ENCODE data around the gene TBX2.
"Not testable (repeated sequence)": the region's sequence is repeated elsewhere in the genome, so short reads cannot be mapped to it uniquely, and the experiment has no call there.

The TBX2 gene

GRCh38 chr17:61427567-61427966 is 27.9 kb downstream of the TBX2 start:
- DNase-seq (ENCODE audit: low read depth) = no peak
- no peak for TF ChIP-seq CTCF (conservative IDR thresholded peaks at IDR 0.05; ENCODE audit: control insufficient read depth, insufficient read depth, low read depth, low read length)
- no peak overlapping the region for H3K4me3 ChIP-seq (ENCODE audit: control insufficient read depth, low read depth, low read length)

- no peak overlapping the region for H3K4me3 ChIP-seq (ENCODE audit: control insufficient read depth, low read depth, low read length)
- DNase-seq (ENCODE audit: low read depth) = no peak
- TF ChIP-seq CTCF (conservative IDR thresholded peaks at IDR 0.05; ENCODE audit: control insufficient read depth, insufficient read depth, low read depth, low read length) = no peak
Observed at GRCh38 chr17:61429274-61429673, 29.6 kb downstream of the TBX2 start.

- DNase-seq (ENCODE audit: low read depth); H3K4me3 ChIP-seq (ENCODE audit: control insufficient read depth, low read depth, low read length): not testable (repeated sequence)
Observed at GRCh38 chr17:61429831-61430230, 30.2 kb downstream of the TBX2 start.

- DNase-seq (ENCODE audit: low read depth) = peak; percentile 42
- TF ChIP-seq CTCF (conservative IDR thresholded peaks at IDR 0.05; ENCODE audit: control insufficient read depth, insufficient read depth, low read depth, low read length) = no peak
Observed at GRCh38 chr17:61431594-61432311, 32.1 kb downstream of the TBX2 start.

GRCh38 chr17:61436273-61436672 is 36.6 kb downstream of the TBX2 start:
- no peak for TF ChIP-seq CTCF (conservative IDR thresholded peaks at IDR 0.05; ENCODE audit: control insufficient read depth, insufficient read depth, low read depth, low read length)
- H3K4me3 ChIP-seq (ENCODE audit: control insufficient read depth, low read depth, low read length) = no peak overlapping the region
- DNase-seq (ENCODE audit: low read depth) = no peak

More at GRCh38 chr17:61431594-61432311, 32.1 kb downstream of the TBX2 start:
- no peak overlapping the region for H3K4me3 ChIP-seq (ENCODE audit: control insufficient read depth, low read depth, low read length)

- no peak overlapping the region for H3K4me3 ChIP-seq (ENCODE audit: control insufficient read depth, low read depth, low read length)
Observed at GRCh38 chr17:61436995-61437704, 37.5 kb downstream of the TBX2 start.

More at GRCh38 chr17:61436995-61437704, 37.5 kb downstream of the TBX2 start:
- no peak for DNase-seq (ENCODE audit: low read depth)
- no peak for TF ChIP-seq CTCF (conservative IDR thresholded peaks at IDR 0.05; ENCODE audit: control insufficient read depth, insufficient read depth, low read depth, low read length)
